ENCODE data around the gene ZDHHC20.

The ZDHHC20 gene

DNA sequence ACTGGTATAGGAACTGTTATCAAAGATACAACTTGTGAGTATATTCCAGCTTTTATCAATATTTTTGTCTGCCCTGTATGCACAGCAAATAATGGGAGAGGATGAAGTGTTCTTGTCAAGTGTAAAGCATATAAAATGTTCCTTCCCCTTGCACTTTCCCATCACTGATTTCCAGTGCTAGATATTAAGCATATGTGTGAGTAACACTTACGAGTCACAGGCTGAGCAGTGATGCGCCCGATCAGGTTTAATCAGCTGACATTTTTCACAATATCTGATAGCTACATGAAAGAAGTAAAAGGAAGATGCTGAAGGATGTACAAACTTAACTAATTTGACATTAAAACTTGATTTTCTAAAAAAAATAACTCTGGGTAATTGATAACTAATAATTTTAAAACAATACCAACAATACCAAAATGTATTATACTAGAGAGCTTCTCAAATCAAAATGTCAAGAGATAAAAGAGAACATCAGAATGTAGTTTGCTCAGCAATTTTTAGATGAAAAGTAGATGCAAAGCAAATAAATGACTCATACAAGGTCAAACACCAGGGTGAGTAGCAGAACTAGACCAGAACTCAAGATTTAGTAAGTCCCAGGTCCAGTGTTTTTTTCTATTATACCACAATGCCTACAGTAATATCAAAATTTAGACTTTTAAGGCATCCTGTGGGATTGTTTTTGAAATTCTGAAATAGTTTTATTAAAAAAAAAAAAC is 56.4 kb downstream of the ZDHHC20 start:
- Histone ChIP-seq H3K4me1 (ENCODE audit: control insufficient read depth in 1 of 2, insufficient read depth in 1 of 2, low read depth in 1 of 2, low read length in 1 of 2) (no peaks in the 10 kb centered on the region), H3K27ac (no peak overlapping the region)
- TF ChIP-seq, protein P1, sequence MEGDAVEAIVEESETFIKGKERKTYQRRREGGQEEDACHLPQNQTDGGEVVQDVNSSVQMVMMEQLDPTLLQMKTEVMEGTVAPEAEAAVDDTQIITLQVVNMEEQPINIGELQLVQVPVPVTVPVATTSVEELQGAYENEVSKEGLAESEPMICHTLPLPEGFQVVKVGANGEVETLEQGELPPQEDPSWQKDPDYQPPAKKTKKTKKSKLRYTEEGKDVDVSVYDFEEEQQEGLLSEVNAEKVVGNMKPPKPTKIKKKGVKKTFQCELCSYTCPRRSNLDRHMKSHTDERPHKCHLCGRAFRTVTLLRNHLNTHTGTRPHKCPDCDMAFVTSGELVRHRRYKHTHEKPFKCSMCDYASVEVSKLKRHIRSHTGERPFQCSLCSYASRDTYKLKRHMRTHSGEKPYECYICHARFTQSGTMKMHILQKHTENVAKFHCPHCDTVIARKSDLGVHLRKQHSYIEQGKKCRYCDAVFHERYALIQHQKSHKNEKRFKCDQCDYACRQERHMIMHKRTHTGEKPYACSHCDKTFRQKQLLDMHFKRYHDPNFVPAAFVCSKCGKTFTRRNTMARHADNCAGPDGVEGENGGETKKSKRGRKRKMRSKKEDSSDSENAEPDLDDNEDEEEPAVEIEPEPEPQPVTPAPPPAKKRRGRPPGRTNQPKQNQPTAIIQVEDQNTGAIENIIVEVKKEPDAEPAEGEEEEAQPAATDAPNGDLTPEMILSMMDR (IDR thresholded peaks at IDR 0.05): no peak

DNA sequence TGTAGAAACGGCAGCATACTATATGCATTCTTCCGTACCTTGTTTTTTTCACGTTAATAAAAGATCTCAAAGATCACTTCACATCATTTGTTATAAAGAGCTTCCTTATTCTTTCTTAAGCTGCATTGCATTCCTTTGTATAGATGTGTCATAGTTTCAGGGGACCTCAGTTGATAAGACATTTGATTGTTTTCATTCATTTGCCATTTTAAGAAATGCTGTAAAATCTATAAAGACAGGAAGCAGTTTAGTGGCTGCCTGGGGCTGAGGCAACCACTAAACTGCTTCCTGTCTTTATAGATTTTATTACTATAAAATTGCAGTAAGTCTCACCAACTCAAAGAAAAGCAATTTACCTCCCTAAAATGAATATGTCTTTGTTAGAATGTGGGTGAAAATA is 59.4 kb downstream of the ZDHHC20 start:
- no peaks in the 10 kb centered on the region for H3K27me3 ChIP-seq
- no peaks in the 10 kb centered on the region for H3K9me3 ChIP-seq
- no peak overlapping the region for H3K4me3 ChIP-seq (ENCODE audit: low read depth in 1 of 2, low read length in 1 of 2)
- TF ChIP-seq, protein P1 (IDR thresholded peaks at IDR 0.05): no peak
- no peaks in the 10 kb centered on the region for H3K4me1 ChIP-seq (ENCODE audit: control insufficient read depth in 1 of 2, insufficient read depth in 1 of 2, low read depth in 1 of 2, low read length in 1 of 2)
- no peak overlapping the region for H3K27ac ChIP-seq
- H3K36me3 ChIP-seq: peaks cover 54% of the 10 kb centered on the region

More for the DNA sequence above, 56.4 kb downstream of the ZDHHC20 start:
- Histone ChIP-seq H3K27me3 (no peaks in the 10 kb centered on the region), H3K36me3 (peaks cover 50% of the 10 kb centered on the region), H3K4me3 (ENCODE audit: low read depth in 1 of 2, low read length in 1 of 2) (no peak overlapping the region), H3K9me3 (no peaks in the 10 kb centered on the region)

DNA sequence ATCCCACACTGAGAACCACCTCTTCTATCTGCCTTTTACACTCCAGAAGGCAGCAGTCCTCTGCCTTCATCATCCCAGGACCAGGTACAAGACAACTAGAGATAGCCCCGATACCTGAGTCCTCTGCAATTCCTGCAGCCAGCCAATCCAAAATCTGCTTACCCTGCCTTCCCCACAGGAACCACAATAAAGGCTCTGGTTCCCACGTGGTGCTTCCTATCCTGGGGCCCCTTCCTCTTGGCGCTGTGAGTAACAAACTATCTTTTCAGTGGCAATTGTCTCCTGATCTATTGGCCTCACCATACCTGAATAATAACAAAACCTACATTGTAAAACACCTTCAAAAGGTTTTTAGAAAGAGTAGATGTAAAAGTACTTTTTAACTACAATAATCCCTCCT is 63.1 kb downstream of the ZDHHC20 start:
- TF ChIP-seq, protein P1 (IDR thresholded peaks at IDR 0.05): no peak

DNA sequence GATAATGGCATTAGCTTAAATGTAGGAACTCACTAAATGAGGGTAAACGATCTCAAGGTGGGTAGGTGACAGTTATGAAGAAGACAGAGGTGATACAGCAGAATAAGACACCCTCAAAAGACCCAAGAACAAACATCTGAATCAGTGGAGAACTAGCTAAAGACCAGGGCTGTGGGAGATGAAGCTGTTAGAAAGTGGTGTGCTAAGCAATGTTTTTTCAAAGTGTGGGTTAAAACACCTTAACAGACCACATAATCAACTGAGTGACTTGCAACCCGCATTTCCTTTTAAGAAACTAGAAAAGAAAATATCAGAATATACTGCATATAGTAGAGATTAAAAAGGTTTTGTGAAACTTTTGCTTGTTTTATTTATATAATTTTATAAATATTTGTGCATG is 70.0 kb downstream of the ZDHHC20 start:
- no peaks in the 10 kb centered on the region for H3K9me3 ChIP-seq
- TF ChIP-seq, protein P1 (IDR thresholded peaks at IDR 0.05): no peak
- H3K27me3 ChIP-seq: no peaks in the 10 kb centered on the region
- H3K36me3 ChIP-seq: peaks cover 44% of the 10 kb centered on the region
- H3K4me3 ChIP-seq (ENCODE audit: low read depth in 1 of 2, low read length in 1 of 2): no peak overlapping the region
- no peaks in the 10 kb centered on the region for H3K4me1 ChIP-seq (ENCODE audit: control insufficient read depth in 1 of 2, insufficient read depth in 1 of 2, low read depth in 1 of 2, low read length in 1 of 2)
- H3K27ac ChIP-seq: no peak overlapping the region

More for the DNA sequence above, 63.1 kb downstream of the ZDHHC20 start:
- Histone ChIP-seq H3K27me3 (no peaks in the 10 kb centered on the region), H3K4me1 (ENCODE audit: control insufficient read depth in 1 of 2, insufficient read depth in 1 of 2, low read depth in 1 of 2, low read length in 1 of 2) (no peaks in the 10 kb centered on the region), H3K36me3 (peaks cover 45% of the 10 kb centered on the region), H3K4me3 (ENCODE audit: low read depth in 1 of 2, low read length in 1 of 2) (no peak overlapping the region), H3K9me3 (no peaks in the 10 kb centered on the region), H3K27ac (no peak overlapping the region)

DNA sequence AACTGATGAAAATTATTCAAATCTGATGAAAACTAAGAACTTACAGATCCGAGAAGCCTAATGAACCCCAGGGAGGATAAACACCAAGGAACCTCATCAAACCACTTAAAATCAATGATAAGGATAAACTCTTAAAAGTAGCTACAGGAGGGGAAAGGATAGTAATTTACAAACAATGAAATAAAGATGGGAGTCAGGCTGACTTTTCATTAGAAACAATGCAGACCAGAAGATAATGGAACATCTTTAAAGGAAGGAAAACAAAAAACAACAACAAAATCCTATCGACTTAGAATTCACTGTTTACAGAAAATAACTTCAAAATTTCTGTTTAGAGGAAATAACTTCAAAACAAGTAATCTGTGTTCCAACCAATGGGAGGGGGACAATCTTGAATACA is 73.4 kb downstream of the ZDHHC20 start:
- TF ChIP-seq, protein P1 (IDR thresholded peaks at IDR 0.05): no peak
- no peak overlapping the region for H3K4me3 ChIP-seq (ENCODE audit: low read depth in 1 of 2, low read length in 1 of 2)
- no peaks in the 10 kb centered on the region for H3K4me1 ChIP-seq (ENCODE audit: control insufficient read depth in 1 of 2, insufficient read depth in 1 of 2, low read depth in 1 of 2, low read length in 1 of 2)
- no peak overlapping the region for H3K27ac ChIP-seq
- no peaks in the 10 kb centered on the region for H3K27me3 ChIP-seq
- no peaks in the 10 kb centered on the region for H3K9me3 ChIP-seq
- peaks cover 59% of the 10 kb centered on the region for H3K36me3 ChIP-seq
